Measurements from ENCODE around the gene TRPM4.
"Not testable (repeated sequence)": the region's sequence is repeated elsewhere in the genome, so short reads cannot be mapped to it uniquely, and the experiment has no call there.

The TRPM4 gene

DNA sequence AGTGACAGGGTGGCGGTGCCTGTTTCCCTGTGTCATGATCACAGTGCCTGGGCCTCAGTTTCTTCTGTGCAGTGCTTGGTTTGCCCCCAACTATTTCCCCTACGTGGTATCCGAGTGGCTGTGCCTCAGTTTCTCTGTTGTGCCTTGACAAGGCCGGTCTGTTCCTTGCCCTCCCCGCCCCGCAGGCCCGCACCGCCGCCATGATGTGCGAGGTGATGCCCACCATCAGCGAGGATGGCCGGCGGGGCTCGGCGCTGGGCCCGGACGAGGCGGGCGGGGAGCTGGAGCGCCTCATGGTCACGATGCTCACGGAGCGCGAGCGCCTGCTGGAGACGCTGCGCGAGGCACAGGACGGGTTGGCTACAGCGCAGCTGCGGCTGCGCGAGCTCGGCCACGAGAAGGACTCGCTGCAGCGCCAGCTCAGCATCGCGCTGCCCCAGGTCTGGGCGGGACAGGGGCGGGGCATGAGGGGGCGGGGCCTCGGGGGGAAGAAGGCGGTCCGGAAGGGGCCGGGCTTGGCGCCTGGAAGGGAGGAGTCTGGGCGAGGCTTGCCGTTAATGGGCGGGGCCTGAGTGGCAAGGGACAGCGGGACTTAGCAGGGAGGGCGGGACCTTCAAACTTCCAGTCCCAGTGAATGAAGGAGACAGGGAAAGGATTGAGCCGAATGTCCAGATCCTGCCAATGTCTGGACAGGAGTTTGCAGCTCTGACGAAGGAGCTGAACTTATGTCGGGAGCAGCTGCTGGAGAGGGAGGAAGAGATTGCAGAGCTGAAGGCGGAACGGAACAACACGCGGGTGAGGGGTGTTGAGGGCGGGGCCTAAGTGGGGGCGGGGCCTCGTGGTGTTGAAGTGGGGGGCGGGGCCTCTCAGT, 29.7 kb upstream of the TRPM4 start:
- DNase-seq = peak; percentile 96

DNA sequence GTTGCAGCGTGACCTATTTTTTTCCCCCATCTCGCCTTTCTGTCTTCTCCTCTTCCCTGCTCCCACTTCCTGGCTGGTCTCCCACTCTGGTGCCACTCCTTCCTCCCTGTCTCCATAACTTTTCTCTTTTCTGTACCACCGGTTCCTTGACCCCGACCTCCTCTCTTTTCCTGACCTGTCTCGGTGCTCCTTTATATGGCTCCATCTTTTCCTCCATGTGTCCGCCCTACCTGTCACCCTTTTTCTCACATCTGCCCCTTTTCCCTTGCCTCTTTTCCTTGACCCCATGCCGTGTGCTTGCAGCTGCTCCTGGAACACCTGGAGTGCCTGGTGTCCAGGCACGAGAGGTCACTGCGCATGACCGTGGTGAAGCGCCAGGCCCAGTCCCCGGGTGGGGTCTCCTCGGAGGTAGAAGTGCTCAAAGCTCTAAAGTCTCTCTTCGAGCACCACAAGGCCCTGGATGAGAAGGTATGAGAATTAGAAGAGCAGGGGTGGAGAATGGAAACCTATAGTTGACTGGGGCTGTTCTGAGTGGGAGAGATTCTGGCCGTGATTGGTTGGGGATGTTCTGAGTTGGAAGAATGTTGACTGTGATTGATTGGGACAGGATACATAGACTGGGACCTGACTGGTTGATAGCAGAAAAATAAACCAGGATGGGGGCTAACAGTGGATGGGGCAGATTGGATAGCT, 28.9 kb upstream of the TRPM4 start:
- no peak for DNase-seq

DNA sequence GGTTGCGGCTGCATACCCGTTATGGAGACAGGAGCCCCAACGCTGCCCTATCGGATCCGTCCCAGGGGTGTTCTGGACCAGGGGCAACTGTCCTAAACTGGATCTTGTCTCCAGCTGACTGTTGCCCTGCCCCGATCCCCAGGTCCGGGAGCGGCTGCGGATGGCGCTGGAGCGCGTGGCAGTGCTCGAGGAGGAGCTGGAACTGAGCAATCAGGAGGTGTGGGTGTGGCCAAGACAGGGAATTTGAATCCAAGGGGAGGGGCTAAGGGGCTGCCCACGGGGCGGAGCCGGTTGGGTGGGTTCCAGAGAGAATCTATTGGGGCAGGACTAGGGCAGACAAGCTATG, 28.4 kb upstream of the TRPM4 start:
- DNase-seq = peak; percentile 35

DNA sequence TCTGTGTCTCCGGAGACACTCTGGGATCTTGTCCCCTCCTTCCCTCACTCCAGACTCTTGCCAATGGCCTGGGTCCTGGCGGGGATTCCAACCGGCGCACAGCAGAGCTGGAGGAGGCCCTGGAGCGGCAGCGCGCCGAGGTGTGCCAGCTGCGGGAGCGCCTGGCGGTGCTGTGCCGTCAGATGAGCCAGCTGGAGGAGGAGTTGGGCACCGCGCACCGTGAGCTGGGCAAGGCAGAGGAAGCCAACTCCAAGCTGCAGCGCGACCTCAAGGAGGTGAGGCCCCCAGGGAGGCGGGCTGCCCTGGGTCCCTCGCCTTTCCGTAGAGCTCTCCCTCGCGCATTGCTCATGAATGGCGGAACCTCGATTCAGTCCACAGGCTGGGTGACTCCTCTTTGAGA, 27.3 kb upstream of the TRPM4 start:
- no peak for DNase-seq

DNA sequence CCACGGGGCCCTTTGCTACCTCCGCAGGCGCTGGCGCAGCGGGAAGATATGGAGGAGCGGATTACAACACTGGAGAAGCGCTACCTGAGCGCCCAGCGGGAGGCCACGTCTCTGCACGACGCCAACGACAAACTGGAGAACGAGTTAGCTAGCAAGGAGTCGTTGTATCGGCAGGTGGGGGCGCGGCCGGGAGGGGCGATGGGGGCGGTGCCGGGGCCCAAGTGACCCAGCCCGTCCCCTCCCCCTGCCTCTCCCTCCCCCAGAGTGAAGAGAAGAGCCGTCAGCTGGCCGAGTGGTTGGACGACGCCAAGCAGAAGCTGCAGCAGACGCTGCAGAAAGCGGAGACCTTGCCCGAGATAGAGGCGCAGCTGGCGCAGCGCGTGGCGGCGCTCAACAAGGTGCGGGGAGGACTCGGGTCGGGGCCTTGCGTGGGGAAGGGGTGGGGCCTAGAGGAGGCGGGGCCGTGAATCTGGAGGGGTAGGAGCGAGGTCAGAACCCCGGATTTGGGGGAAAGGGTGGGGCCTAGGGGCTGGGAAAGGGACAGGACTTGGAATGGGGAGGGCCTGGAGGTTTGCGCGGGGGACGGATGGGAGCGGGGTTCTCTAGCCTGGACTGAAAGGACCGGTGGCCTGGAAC, 24.5 kb upstream of the TRPM4 start:
- no peak for DNase-seq

DNA sequence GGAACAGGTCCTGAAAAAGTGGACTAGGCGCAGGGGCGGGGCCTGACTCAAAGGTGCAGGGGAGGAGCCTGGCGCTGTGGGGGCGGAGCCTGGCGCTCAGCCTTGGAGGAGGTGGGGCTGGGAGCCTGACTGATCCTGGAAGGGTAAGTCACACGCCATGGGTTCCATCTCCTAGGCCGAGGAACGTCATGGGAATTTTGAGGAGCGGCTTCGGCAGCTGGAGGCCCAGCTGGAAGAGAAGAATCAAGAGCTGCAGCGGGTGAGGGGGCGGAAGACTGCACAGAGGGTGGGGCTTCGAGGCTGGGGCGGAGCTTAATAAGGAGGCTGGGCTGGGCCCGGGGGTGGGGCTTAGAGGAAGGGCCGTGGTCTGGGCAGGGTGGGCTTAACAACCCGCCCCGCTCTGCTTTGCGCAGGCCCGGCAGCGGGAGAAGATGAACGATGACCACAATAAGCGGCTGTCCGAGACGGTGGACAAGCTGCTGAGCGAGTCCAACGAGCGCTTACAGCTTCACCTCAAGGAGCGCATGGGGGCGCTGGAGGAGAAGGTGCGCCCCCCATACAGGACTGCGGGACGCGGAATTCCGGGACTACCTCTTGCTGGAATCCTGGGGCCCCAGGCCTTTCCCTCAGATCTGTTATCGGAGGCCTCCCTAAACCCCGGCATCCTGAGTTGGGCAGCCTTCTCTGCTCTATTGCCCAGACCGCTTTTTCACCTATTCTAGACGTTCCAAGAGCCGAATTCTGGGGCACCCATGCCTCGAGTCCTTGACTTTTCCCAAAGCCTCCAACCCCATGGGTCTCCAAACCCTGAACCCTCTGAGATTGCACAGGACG, 23.8 kb upstream of the TRPM4 start:
- DNase-seq = peak; percentile 59

DNA sequence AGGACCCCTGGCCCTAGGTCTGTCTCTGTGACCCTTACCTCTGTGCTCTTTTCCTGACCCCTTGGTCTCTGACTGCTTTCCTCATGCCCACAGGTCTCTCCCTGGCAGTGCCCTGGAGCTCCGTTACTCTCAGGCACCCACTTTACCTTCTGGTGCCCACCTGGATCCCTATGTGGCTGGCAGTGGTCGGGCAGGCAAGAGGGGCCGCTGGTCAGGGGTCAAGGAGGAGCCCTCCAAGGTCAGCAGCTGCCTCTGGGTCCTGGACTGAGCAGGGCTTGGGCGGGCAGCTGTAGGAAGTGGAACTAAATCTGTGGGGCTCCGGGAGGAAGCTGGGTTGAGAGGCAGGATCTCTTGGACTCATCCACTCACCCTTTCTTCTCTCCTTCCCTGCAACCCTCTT, 21.9 kb upstream of the TRPM4 start:
- no peak for DNase-seq

DNA sequence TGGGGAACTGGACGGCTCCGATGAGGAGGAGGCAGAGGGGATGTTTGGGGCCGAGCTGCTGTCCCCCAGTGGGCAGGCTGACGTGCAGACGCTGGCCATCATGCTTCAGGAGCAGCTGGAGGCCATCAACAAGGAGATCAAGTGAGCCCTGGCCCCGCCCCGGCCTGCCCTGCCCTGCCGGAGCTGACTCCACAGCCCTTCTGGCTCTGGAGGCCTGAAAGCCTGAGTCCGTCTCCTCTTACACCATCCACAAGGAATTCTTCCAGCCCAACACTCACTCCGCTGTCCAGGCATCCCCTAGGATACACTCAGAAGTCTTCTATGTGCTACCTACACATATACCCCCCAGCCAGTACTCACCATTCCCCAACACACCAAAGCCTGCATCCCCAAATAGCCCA, 20.8 kb upstream of the TRPM4 start:
- no peak for DNase-seq

DNA sequence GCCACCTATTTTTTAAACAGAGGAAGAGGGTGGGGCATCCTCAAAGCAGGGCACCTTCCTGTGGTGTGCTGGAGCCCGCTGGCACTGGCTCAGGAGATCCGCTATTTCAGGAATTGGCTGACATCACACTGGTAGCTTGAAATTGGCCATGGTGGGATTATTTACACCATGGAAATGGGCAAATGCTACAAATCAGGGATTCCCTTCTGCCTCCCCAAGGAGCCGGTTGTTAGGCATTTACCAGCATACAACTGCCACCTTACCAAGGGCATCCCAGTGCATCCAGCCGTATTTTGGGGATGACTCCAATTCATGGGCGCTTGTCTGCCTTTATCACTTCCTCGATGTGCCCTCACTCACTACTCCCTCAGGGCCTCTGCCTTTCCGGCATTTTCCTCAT, 16.6 kb upstream of the TRPM4 start:
- no peak for DNase-seq

DNA sequence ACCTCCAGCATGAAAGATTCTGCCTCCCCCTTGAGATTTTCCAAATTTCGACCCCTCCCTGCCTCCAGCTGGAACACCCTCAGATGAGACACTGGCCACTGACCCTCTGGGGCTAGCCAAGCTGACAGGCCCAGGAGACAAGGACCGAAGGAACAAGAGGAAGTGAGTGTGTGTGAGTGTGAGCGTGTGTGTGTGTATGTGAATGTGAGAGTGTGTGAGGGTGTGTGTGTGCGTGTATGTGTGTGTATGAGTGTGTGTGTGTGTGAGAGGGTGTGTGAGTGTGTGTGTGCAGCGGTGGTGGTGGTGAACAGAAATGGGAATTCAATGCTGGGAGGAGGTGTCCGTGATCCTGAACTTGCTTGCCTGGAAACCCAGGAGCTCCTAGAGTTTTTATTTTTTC, 16.2 kb upstream of the TRPM4 start:
- DNase-seq = no peak

DNA sequence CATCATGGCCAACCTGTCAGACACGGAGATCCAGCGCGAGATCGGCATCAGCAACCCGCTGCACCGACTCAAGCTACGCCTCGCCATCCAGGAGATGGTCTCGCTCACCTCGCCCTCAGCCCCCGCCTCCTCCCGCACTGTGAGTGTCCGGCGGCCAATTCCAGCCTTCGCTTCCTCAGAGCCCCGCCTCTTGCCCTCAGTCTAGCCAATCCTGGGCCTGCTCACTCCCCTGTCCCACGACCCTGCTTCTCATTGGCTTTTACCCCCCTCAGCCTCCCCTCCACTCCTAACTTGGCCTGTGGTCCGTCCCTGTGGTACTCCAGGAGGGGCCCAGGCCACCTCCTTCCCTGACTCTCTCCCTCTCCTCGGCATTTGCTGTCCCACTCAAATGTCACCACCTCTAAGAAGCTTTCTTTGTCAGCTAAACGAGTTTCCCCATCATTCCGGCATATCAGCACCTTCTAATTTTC, 14.7 kb upstream of the TRPM4 start:
- peak; percentile 88 for DNase-seq

DNA sequence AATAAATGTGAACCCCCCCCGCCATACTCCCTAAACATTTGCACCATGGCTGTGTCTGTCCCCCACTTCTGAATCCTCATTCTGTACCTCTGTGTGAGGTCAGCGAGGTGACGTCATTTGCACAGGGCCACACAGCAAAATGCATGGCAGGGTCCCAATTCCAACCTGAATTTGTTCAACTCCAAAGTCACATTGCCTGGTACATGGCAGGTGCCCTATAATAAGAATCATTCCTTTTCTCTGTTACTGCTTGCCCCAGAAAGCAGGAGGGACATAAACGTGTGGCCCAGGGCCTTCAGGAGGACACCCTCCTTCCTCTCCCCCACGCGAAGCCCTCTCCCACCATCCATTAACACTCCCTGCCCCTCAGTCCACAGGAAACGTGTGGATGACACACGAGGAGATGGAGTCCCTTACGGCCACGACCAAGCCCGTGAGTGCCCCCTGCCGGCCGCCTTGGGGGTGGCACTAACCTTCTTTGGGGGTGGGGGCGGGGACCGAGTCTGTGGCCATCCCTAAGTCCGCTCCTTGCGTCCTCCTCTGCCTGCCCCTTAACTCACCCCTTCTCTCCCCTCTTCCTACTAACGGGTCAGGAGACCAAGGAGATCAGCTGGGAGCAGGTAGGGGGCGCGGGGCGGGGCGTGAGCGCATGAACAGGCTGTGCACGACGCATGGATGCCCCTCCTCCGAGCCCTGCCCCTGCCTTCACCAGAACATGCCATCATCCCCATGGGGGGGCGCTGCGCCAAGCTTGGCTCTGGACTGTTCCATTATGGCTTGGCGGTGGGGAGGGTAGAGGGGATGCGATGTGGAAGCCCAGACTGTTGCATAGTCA, 11.8 kb upstream of the TRPM4 start:
- DNase-seq = peak; percentile 80

DNA sequence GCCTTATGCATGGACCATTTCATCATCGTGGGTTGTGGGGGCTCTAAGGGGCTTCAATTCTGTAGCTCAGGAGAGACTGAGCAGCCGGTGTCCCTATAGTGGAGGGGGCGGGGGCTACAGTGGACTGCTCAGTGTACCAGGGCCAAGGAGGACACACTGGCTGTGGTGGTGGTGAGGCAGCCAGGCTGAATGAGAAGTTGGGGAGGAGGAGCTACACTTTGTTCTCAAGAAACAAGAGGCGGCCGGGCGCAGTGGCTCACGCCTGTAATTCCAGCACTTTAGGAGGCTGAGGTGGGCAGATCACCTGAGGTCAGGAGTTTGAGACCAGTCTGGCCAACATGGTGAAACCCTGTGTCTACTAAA, 11.2 kb upstream of the TRPM4 start:
- not testable (repeated sequence) for DNase-seq

DNA sequence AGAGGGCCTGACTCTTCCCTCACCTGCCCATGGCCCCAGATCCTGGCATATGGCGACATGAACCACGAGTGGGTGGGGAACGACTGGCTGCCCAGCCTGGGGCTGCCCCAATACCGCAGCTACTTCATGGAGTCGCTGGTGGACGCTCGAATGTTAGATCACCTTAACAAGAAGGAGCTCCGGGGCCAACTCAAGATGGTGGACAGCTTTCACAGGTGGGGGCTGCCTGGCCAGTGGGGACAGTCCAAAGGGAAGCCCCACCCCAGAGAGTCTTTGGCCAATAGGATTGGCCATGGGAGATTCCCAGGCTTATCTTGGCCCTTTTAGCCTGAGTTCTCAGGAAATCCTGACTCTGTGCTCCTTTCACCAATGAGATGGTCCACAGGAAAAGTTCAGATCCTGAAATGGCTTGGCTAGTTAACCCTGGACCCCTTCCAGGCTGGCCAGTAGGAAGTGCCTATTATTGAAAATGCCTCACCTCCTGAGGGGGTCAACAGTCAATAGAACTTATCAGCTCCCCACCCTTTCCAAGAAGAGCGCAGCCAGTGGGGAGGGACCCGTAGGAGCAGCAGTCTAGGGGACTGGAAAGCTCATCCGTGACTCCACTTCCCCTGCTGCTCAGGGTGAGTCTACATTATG, 9.4 kb upstream of the TRPM4 start:
- no peak for DNase-seq

DNA sequence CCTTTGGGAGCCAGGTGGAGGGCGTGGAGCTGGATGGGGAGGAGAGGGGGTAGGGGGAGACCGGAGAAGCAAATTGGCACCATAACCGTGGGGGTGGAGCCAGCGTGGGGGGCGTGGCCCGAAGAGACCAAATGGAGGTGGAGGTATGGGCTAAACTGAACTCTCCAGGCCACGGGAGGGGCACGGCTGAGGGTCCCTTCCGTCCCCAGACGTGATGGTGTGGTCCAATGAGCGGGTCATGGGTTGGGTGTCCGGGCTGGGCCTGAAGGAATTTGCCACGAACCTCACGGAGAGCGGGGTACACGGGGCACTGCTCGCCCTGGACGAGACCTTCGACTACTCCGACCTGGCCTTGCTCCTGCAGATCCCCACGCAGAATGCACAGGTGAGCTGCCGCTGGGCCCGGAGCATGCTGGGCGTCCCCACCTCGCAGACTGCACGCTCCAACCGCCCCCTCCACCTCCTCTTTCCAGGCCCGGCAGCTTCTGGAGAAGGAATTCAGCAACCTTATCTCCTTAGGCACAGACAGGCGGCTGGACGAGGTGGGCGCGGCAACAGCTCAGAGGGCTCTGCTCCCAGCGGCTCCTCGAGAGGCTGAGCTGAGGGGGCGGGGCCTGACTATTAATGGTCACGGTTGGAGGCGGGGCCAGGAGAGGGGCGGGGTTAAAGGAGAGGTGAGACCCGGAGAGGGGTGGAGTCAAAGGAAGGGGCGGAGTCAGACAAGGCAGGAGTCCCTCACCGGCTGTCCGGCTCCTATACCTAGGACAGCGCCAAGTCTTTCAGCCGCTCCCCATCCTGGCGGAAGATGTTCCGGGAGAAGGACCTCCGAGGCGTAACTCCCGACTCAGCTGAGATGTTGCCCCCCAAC, 8.6 kb upstream of the TRPM4 start:
- peak; percentile 97 for DNase-seq

DNA sequence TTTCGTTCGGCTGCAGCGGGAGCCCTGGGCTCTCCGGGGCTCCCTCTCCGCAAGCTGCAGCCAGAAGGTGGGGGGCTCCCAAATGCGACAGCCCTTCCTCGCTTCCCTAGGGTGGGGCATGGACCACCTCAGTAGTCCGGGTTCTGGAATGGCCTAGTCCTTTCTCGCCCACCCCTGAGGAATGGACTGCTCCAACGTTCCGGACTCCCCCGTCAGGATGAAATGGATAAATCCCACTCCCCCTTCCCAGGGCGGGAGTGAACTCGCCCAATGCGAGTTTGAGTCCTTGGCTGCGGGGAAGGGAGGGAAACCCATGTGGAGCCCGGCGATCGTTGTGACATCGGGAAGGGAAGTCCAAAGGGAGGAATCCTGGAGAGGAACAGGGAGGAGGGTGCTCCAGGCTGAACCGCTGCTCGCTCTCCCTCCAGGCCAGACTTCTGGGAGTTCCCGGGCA, 7.9 kb upstream of the TRPM4 start:
- peak; percentile 85 for DNase-seq

DNA sequence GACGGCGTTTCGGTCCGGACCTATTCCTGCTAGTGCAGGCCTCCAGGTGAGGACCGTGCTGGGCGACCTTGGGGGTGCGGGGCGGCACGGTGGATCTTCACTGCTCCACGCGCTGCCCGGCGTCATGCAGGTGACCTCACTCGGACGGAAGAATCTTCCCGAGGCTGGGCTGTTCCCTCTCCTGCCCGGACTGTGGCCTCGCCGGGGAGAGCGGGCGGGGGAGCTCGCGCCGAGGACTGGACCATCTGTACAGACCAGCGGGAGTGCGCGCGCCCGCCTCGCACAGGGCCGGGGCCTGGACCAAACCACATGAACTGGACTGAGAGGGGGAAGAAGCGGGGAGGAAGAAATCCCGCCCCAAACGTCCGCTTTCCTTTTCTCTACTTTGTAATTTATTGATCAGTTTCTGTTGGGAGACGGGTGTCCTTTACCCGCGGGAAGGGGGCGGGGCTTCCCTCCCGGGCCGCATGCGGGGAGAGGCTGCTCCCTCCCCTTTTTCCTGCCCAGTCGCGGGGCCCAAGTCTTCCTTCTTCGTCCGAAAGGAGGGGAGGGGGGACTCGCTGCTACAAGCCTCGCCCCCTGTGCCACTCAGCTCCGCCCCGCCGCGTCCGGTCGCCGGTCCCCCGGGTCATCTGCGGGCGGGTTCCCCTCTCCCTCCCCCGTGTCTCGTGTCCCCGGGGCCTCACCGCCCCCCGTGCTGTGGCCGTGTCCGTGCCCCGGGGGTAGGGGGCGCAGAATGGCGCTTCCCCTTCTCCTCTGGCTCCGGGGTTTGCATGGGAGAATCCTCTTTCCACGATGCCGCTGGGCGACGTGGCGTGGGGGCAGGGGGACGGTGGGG, 7.3 kb upstream of the TRPM4 start:
- DNase-seq = peak; percentile 79

DNA sequence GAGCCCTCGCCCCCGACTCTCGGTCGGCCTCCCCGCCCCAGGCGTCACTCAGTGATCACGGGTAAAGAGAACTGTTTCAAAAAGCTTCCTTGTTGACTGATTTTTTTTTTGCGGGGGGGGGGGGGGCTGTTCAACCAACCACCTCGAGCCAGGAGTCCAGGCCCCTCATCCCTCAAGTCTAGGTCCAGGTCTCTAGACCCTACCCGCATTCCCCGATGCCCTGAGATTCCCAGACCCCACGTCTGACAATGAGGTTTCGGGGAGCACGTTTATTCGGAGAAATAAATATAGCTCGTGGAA, 6.7 kb upstream of the TRPM4 start:
- no peak for DNase-seq

DNA sequence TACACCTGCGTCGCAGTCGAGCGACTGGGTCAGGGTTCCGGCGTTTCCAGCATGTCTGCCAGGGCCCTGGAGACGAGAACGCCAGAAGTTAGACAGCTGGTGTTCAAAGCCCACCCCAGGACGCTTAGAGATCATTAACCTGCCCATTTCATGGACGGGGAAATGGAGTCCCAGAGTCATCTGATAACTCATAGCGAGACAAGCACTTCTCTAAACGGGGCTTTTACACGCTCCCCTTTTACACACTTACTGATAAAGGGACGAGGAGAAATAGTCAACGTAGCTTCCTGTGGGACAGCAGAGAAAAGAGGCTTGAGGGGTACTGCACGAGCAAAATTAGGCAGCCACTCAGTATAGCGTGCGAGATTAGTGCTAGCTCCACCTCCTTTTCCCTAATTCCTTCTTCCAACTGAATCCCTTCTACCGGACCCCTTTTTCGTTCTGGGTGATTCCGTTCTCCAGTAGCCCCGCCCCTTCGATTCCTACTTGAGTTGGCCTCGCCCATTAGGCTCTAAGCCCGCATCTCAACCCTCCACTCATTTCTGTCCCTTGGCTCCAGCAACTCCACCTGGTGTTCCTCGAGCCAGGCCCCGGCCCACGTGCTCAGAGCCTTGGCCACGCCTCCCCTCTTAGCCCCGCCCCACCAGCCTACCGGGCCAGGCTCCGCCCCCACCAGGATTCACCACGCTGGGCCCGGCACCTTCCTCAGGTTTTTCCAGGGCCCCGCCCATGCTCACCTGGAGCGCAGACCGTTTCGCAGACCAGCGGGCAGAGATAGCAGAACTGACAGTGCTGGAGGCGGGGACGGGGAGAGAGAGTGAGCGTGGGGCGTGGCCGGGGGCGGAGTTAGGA, 6.1 kb upstream of the TRPM4 start:
- peak; percentile 62 for DNase-seq
